GM18867 (cell line): Measurements from ENCODE around the gene ANO7.
"Not testable (repeated sequence)": the region's sequence is repeated elsewhere in the genome, so short reads cannot be mapped to it uniquely, and the experiment has no call there.

Experiments
- ATAC-seq: cut with Tn5 transposase; IDR thresholded peaks from one replicate; pipeline ENCODE4 v1.9.1; 2021; ENCODE audit warnings: mild to moderate bottlenecking, moderate library complexity; ENCODE audit not compliant: unreplicated experiment

ANO7 gene

GRCh38 chr2:241189093-241189855 is 797 bp downstream of the ANO7 start:
- no peak for ATAC-seq

GRCh38 chr2:241189856-241190201 is 1.4 kb downstream of the ANO7 start:
- ATAC-seq, result no peak

- no peak for ATAC-seq
These were observed 2.0 kb downstream of the ANO7 start for GRCh38 chr2:241190291-241190981.

GRCh38 chr2:241191081-241191480 is 2.6 kb downstream of the ANO7 start:
- ATAC-seq, result no peak

- ATAC-seq, result no peak
These were observed 4.8 kb downstream of the ANO7 start for GRCh38 chr2:241193271-241193670.

GRCh38 chr2:241194811-241195210 is 6.3 kb downstream of the ANO7 start:
- ATAC-seq, result no peak

GRCh38 chr2:241195506-241196130 is 7.1 kb downstream of the ANO7 start:
- no peak for ATAC-seq

- ATAC-seq, result not testable (repeated sequence)
These were observed 8.8 kb downstream of the ANO7 start for GRCh38 chr2:241197246-241197645.

- no peak for ATAC-seq
These were observed 9.5 kb downstream of the ANO7 start for GRCh38 chr2:241197947-241198346.

GRCh38 chr2:241198381-241199279 is 10.2 kb downstream of the ANO7 start:
- no peak for ATAC-seq

- ATAC-seq, result no peak
These were observed 10.8 kb downstream of the ANO7 start for GRCh38 chr2:241199286-241199685.

- no peak for ATAC-seq
These were observed 11.7 kb downstream of the ANO7 start for GRCh38 chr2:241199897-241200821.

GRCh38 chr2:241200822-241201395 is 12.4 kb downstream of the ANO7 start:
- ATAC-seq, result no peak

- ATAC-seq, result no peak
These were observed 13.2 kb downstream of the ANO7 start for GRCh38 chr2:241201445-241202267.

GRCh38 chr2:241202268-241202585 is 13.8 kb downstream of the ANO7 start:
- no peak for ATAC-seq

- no peak for ATAC-seq
These were observed 14.2 kb downstream of the ANO7 start for GRCh38 chr2:241202681-241203080.

- no peak for ATAC-seq
These were observed 14.9 kb downstream of the ANO7 start for GRCh38 chr2:241203218-241204009.

- ATAC-seq, result no peak
These were observed 15.5 kb downstream of the ANO7 start for GRCh38 chr2:241204010-241204384.
